ENCODE measurements around the gene CGA.

The CGA gene

GRCh38 chr6:87093199-87093598, 1.7 kb downstream of the CGA start:
- no peak overlapping the region for H3K4me3 ChIP-seq (ENCODE audit: low read depth, low read length)
- no peak for DNase-seq (ENCODE audit: low read depth)
- TF ChIP-seq, protein P1, sequence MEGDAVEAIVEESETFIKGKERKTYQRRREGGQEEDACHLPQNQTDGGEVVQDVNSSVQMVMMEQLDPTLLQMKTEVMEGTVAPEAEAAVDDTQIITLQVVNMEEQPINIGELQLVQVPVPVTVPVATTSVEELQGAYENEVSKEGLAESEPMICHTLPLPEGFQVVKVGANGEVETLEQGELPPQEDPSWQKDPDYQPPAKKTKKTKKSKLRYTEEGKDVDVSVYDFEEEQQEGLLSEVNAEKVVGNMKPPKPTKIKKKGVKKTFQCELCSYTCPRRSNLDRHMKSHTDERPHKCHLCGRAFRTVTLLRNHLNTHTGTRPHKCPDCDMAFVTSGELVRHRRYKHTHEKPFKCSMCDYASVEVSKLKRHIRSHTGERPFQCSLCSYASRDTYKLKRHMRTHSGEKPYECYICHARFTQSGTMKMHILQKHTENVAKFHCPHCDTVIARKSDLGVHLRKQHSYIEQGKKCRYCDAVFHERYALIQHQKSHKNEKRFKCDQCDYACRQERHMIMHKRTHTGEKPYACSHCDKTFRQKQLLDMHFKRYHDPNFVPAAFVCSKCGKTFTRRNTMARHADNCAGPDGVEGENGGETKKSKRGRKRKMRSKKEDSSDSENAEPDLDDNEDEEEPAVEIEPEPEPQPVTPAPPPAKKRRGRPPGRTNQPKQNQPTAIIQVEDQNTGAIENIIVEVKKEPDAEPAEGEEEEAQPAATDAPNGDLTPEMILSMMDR (IDR thresholded peaks at IDR 0.05; ENCODE audit: control insufficient read depth, extremely low read depth, insufficient read depth): no peak

DNA sequence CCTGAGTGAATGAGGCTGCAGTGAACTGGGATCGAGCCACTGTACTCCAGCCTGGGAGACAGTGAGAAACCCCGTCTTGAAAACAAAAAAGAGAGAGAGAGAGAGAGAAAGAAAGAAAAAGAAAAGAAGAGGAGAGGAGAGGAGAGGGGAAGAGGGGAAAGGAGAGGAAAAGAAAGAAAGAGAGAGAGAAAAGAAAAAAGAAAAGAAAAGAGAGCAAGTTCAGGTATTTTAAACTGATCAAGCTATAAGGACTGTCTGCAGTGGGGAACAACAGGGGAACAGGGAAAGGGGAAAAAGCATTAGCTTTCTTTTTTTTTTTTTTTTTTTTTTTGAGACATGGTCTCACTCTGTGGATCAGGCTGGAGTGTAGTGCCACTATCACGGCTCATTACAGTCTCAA, 2.5 kb downstream of the CGA start:
- no peak overlapping the region for H3K4me3 ChIP-seq (ENCODE audit: low read depth, low read length)
- DNase-seq (ENCODE audit: low read depth): no peak

GRCh38 chr6:87089135-87089534, 5.8 kb downstream of the CGA start:
- DNase-seq (ENCODE audit: low read depth): no peak
- no peak overlapping the region for H3K4me3 ChIP-seq (ENCODE audit: low read depth, low read length)
- TF ChIP-seq, protein P1 (IDR thresholded peaks at IDR 0.05; ENCODE audit: control insufficient read depth, extremely low read depth, insufficient read depth): no peak

More for the DNA sequence above, 2.5 kb downstream of the CGA start:
- TF ChIP-seq, protein P1 (IDR thresholded peaks at IDR 0.05; ENCODE audit: control insufficient read depth, extremely low read depth, insufficient read depth): no peak

GRCh38 chr6:87088076-87088475, 6.8 kb downstream of the CGA start:
- TF ChIP-seq, protein P1 (IDR thresholded peaks at IDR 0.05; ENCODE audit: control insufficient read depth, extremely low read depth, insufficient read depth): no peak
- no peak overlapping the region for H3K4me3 ChIP-seq (ENCODE audit: low read depth, low read length)

DNA sequence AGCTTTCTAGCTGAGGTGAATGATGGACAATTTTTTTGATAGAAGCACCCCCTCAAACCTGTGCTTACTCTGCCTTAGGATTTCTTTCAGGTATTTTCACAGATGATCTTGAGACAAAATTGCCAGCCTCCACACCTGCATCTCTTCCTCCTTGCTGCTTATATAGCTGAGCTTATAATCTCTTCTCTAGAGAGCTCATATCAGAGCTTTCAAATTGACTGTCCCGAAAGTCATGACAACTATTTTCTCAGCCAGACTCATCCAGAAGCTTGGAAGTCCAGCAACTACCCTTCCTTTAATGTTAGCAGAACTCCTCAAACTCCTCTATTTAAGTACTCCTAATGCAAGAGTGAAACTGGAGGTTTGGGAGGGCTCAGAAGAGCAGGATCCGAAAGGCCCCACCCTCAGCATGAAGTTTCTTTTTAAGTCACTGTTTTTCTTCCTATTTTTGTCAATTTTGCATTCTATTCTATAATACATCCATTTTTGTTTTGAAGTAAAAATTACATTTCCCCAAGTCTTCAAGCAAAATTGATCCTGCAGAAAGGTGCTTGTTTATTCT, 12.7 kb downstream of the CGA start:
- DNase-seq (ENCODE audit: low read depth): no peak
- TF ChIP-seq, protein P1 (IDR thresholded peaks at IDR 0.05; ENCODE audit: control insufficient read depth, extremely low read depth, insufficient read depth): no peak
- no peak overlapping the region for H3K4me3 ChIP-seq (ENCODE audit: low read depth, low read length)

More at GRCh38 chr6:87088076-87088475, 6.8 kb downstream of the CGA start:
- DNase-seq (ENCODE audit: low read depth): no peak

- TF ChIP-seq, protein P1 (IDR thresholded peaks at IDR 0.05; ENCODE audit: control insufficient read depth, extremely low read depth, insufficient read depth): peak; percentile 57
- no peak for DNase-seq (ENCODE audit: low read depth)
These were observed 15.8 kb downstream of the CGA start for GRCh38 chr6:87078983-87079616.

DNA sequence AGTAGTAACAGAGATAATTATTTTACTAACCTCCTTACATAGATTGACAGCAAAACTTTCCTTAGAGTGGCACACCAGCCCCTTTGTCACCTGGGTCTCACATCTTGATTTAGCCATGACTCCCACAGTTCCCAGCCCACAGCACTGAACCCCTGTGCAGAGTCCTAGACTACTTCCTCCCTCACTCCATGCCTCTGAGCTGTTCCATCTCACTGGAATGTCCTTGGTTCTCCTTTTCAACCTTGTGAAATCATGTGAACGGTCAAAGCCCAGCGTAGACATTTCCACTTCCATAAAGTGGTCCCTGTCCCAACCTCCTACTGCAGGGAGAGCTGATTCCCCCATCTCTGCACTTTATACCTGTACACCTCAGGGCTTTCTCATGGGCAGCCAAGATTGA, 19.7 kb downstream of the CGA start:
- TF ChIP-seq, protein P1 (IDR thresholded peaks at IDR 0.05; ENCODE audit: control insufficient read depth, extremely low read depth, insufficient read depth): no peak
- H3K4me3 ChIP-seq (ENCODE audit: low read depth, low read length): no peak overlapping the region

More at GRCh38 chr6:87078983-87079616, 15.8 kb downstream of the CGA start:
- H3K4me3 ChIP-seq (ENCODE audit: low read depth, low read length): no peak overlapping the region

More for the DNA sequence above, 19.7 kb downstream of the CGA start:
- DNase-seq (ENCODE audit: low read depth): no peak

Data from LNCaP clone FGC (cell line).